ENCODE measurements around the gene GPR158.

The GPR158 gene

DNA sequence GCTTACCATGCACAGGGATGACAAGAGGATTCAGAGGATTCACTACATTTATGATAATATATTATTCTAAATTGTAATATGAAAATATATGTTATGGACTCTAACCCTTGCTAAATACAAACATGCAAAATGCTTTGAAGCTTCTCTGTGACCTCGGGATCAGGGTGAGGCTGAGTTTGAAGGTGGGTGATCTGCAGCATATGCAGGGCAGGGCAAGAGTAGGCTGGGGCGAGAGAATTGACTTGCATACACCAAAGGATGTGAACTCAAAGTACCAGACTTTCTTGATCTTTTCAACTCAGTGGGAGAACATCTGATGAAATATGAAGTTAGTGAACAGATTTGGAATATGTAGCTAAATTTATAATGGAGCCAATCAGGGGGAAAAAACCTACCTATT is 57.0 kb downstream of the GPR158 start:
- no peak overlapping the region for H3K27ac Mint-ChIP-seq
- no peaks in the 10 kb centered on the region for H3K9me3 Mint-ChIP-seq
- no peak overlapping the region for H3K4me3 Mint-ChIP-seq
- H3K36me3 Mint-ChIP-seq (ENCODE audit: low read depth): no peaks in the 10 kb centered on the region
- TF ChIP-seq, protein P1, sequence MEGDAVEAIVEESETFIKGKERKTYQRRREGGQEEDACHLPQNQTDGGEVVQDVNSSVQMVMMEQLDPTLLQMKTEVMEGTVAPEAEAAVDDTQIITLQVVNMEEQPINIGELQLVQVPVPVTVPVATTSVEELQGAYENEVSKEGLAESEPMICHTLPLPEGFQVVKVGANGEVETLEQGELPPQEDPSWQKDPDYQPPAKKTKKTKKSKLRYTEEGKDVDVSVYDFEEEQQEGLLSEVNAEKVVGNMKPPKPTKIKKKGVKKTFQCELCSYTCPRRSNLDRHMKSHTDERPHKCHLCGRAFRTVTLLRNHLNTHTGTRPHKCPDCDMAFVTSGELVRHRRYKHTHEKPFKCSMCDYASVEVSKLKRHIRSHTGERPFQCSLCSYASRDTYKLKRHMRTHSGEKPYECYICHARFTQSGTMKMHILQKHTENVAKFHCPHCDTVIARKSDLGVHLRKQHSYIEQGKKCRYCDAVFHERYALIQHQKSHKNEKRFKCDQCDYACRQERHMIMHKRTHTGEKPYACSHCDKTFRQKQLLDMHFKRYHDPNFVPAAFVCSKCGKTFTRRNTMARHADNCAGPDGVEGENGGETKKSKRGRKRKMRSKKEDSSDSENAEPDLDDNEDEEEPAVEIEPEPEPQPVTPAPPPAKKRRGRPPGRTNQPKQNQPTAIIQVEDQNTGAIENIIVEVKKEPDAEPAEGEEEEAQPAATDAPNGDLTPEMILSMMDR (IDR thresholded peaks at IDR 0.05; ENCODE audit: unreplicated experiment in 3 of 3): no peak
- H3K27me3 Mint-ChIP-seq (ENCODE audit: low read depth): peaks cover 4% of the 10 kb centered on the region
- no peaks in the 10 kb centered on the region for H3K4me1 Mint-ChIP-seq

DNA sequence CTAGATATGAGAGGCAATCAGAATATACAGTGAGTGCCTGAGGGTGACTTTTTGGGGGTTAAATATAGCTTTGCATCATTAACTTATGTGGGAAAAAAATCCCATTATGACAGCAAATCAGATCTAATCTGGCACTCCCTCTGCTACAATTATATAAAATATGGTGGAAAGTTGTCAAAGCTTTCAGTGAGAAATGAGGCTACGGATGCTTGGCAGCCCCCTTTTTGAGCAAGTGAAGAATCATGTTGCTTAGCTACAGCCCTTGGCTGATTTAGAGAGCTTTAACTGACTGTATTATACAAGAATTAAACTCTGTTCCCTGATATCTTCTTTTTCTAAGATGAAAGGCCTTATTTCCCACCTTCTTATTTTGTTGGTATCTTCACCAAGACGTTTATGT is 57.4 kb downstream of the GPR158 start:
- Mint-ChIP-seq H3K4me3 (no peak overlapping the region), H3K9me3 (no peaks in the 10 kb centered on the region), H3K27ac (no peak overlapping the region), H3K27me3 (ENCODE audit: low read depth) (peaks cover 4% of the 10 kb centered on the region), H3K36me3 (ENCODE audit: low read depth) (no peaks in the 10 kb centered on the region), H3K4me1 (no peaks in the 10 kb centered on the region)
- TF ChIP-seq, protein P1 (IDR thresholded peaks at IDR 0.05; ENCODE audit: unreplicated experiment in 3 of 3): no peak

DNA sequence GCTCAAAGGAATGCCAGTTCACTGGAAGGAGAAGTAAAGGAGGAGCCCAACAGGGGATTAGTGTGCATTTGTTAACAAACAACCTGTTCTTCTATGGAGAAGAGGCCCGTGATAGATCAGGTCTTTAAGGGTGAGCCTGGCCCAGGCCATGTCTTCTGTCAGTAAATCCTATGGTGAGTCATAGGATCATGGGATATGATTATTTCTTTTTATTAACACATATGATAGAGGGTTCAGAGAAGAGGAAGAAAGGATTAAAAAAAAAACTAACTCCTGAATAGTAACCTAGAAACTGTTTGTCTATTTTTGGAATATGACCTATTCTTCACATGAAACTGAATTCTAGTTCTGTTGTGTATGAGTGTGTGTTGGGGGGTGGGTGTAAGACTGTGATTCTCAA is 70.4 kb downstream of the GPR158 start:
- TF ChIP-seq, protein P1 (IDR thresholded peaks at IDR 0.05; ENCODE audit: unreplicated experiment in 3 of 3): no peak
- Mint-ChIP-seq H3K36me3 (ENCODE audit: low read depth) (no peaks in the 10 kb centered on the region), H3K27ac (no peak overlapping the region), H3K9me3 (no peaks in the 10 kb centered on the region), H3K4me1 (no peaks in the 10 kb centered on the region), H3K27me3 (ENCODE audit: low read depth) (no peaks in the 10 kb centered on the region), H3K4me3 (no peak overlapping the region)

DNA sequence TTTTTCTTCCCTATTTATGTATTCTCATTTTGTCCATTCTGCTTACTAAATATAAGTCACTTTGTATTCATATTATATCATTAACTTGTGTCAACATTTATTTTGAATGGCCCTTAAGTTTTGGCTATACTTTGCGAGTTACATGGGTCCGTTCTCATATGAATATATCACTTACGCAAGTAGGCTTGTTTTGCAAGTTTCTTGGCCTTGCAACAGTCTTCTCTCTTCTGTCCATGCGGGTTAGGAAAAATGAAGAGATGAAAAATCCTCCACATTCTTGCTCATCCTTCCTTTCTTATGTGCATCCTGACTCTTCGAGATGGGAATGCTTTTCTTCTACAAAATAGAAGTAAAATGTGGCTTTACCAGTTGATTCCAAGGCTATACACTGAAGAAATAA is 82.8 kb downstream of the GPR158 start:
- Mint-ChIP-seq H3K9me3 (no peaks in the 10 kb centered on the region), H3K4me3 (no peak overlapping the region), H3K36me3 (ENCODE audit: low read depth) (no peaks in the 10 kb centered on the region), H3K4me1 (no peaks in the 10 kb centered on the region), H3K27me3 (ENCODE audit: low read depth) (no peaks in the 10 kb centered on the region), H3K27ac (no peak overlapping the region)
- TF ChIP-seq, protein P1 (IDR thresholded peaks at IDR 0.05; ENCODE audit: unreplicated experiment in 3 of 3): no peak

DNA sequence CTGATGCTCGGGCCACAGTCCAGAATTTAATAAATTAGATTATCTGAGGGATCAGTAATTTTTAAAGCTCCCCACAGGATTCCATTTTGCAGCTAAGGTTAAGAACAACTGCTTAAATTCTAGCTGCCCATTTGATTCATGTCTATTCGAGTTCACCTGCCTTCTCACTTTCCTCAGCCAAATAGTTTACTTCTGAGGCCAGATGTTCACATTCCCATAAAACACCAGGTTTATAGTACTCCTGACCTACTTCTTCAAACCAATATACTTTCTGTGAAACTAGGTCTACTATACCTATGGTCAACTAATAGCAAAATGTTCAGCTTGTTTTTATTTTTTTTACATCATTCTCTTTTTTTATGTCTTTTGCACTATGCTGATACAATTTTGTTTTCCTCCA is 86.3 kb downstream of the GPR158 start:
- no peaks in the 10 kb centered on the region for H3K36me3 Mint-ChIP-seq (ENCODE audit: low read depth)
- no peaks in the 10 kb centered on the region for H3K9me3 Mint-ChIP-seq
- TF ChIP-seq, protein P1 (IDR thresholded peaks at IDR 0.05; ENCODE audit: unreplicated experiment in 3 of 3): no peak
- no peaks in the 10 kb centered on the region for H3K27me3 Mint-ChIP-seq (ENCODE audit: low read depth)
- no peaks in the 10 kb centered on the region for H3K4me1 Mint-ChIP-seq
- H3K27ac Mint-ChIP-seq: no peak overlapping the region
- no peak overlapping the region for H3K4me3 Mint-ChIP-seq

DNA sequence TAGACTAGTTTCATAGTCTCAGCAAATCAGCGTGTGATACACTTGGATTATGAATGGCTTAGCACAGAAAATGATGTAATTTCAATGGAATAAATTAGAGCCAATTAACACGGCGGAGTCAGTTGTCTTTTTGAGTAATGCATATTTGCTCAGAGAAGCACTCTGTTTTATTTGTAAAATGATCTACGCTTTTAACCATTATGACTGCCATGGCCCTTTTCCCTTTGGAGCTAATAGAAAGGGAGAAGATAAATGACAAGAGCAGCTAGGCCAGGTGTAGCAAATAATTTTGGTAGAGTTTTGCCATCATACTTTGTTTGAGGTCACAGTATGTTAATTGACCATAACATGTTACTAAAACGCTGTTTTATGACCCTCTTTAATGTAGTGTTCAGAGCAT is 86.8 kb downstream of the GPR158 start:
- Mint-ChIP-seq H3K36me3 (ENCODE audit: low read depth) (no peaks in the 10 kb centered on the region), H3K27ac (no peak overlapping the region), H3K9me3 (no peaks in the 10 kb centered on the region), H3K4me3 (no peak overlapping the region), H3K4me1 (no peaks in the 10 kb centered on the region), H3K27me3 (ENCODE audit: low read depth) (no peaks in the 10 kb centered on the region)
- TF ChIP-seq, protein P1 (IDR thresholded peaks at IDR 0.05; ENCODE audit: unreplicated experiment in 3 of 3): no peak
